Measurements from ENCODE around the gene ITPA.
A peak's percentile ranks its signal among the peaks of the same experiment; 100 is the strongest.

ITPA gene

GRCh38 chr20:3209257-3209945 lies at the start of gene ITPA:
Gene ITPA (plus strand): TSS chr20:3209498. CDS start chr20:3209552, 54 bp downstream.
- DNase-seq: peak; percentile 8

DNA sequence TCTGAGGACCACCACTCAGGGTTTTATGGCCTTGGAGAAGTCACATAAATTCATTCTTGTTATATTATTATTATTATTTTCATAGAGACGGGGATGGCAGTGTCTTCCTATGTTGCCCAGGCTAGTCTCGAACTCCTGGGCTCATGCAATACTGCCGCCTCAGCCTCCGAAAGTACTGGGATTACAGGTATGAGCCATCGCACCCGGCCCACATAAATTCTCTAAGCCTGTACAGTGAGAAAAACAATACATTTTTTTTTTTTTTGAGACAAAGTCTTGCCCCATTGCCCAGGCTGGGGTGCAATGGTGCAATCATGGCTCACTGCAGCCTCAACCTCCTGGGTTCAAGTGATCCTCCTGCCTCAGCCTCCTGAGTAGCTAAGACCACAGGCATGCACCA lies 48.9 kb upstream of the ITPA start:
- no peak for DNase-seq

DNA sequence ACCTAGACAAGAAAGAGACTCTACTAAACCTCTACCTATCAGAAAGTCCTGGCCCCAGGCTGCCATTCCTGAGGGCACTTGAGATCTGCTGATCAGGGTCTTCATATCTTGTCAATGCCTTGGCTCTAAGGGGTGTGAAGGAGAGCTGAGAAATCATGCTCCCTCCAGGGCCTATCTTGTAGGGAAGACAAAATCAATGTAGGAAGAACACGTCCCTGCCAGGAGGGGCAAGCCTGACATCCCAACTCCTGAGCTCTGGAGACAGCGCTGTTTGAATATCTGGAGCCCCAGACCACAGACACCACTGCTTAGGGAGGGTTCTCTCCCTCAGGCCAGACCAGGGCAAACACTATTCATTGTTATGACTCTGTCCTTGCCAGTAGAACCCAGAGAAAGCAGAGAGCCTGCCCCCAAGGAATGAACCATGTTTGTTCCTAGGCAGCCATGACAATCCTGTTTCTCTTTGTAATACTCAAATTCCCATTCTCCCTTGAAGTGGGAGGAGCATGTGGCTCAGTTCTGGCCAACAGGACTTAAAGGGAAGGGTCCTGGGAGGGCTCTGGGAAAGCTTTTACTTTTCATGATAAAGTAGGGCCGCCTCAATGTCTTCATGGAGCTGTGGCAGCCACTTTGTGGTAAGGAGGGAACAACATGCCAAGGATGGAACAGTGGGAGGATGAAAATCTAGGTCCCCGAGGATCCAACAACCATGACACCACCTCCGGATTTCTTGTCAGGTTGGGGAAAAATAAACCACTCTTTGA lies 47.8 kb upstream of the ITPA start:
- no peak for DNase-seq

GRCh38 chr20:3162080-3162611 lies 47.2 kb upstream of the ITPA start:
- no peak for DNase-seq

GRCh38 chr20:3163099-3164042 lies 45.9 kb upstream of the ITPA start:
- DNase-seq: no peak

DNA sequence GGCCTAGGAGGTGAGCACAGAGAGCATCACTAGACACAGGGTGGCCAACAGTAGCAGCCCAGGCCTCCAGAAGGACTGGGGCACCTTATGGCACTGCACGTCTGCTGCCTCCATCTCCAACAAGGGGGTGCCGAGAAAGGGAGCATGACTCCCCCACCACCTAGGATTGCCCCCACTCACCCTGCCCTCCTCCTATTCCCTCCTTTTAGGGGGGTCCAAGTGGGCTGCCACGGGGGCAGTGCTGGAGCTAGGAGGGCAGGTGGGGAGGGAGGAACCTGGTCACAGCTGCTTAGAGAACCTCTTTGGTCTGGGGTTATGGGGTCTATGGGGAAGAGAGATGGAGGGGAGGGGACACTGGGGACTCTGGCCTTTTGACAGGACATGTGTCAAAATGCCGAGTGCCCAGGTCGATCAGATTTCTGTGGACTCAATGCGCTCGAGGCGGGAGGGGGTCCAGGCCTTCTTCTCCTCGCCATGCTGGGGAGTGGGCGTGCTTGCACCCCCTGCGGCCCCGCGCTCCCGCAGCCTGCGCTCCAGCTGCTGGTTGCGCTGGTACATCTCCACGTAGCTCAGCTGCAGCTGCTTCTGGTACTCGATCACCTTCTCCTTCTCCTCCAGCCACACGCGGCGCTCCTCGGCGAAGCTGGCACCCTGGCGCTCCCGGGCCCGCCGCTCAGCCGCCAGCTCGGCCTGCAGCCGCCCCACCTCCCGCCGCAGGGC lies 45.1 kb upstream of the ITPA start:
- no peak for DNase-seq

DNA sequence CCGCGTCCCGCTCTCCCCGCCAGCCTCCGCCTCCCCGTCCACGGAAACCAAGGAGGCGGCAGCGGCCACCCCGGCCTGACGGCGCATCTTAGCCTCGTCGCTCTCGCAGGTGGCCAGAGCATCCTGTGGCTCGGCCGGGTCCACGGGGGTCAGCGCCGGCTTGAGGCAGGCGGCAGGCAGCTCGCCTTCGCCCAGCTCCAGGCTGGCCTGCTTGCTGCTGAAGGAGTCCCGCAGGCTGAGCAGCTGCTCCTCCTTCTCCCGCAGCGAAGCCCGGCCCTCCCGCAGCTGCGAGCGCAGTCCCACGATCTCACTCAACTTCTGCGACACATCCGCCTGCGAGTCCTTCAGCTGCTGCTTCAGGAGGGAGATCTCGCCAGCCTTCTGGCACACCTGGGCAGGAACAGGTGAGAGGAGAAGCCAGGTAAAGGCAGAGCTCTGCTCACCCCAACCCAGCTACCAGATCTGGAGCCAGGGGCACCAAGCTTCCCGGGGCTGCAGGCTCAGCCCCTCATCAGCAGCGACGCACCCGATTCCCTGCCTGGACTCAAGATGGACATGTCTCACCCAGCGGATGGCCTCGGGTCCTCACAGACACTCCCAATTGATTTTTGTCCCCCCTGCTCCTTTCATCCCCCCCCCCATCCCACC lies 44.4 kb upstream of the ITPA start:
- no peak for DNase-seq

- peak; percentile 18 for DNase-seq
These were observed 43.6 kb upstream of the ITPA start for GRCh38 chr20:3165473-3166337.

DNA sequence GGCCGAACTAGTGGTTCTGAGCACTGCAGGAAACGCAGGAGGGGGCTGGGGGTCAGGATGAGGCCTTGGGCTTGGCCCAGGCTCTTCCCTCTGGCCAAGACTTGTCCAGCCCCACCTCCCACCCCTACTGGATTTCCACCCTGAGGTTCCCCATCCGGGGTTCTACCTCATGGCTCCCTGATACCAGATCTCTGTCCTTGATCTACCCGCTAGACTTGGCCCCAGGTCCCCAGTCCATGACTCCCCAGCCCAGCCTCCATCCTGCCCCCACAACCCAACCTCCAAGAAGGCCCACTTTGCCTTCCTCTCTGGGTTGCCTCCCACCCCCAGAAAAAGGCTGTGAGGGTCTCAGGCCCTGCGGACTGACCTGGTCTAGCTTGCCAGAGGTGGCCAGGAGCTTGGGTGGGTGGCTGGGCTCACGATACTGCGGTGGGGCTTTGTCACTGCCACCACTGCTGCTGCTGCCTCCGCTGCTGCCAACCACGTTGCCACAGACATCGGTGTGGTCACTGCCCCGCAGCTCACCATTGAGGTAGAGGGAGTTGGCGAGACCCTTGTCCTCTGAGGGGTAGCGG lies 42.9 kb upstream of the ITPA start:
- no peak for DNase-seq

DNA sequence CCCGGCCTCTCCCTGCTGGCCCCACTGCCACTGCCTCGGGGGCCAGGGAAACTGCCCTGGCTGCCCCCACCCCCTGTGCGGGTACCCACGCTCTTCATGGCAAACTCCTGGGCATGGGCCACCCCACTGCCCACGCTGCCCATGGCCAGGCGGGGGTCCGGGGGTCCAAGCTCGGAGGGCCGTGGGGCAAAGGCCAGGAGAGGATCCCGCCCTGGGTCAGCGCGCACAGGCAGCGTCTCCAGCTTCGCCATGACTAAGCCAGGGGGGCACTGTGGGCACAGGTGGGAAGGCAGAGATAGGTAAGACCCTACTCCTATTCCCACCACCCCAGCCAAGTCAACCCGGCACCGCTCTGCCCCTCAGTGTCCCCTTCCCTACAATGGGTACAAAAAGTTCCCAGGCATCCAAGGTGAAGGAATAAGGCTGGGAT lies 42.4 kb upstream of the ITPA start:
- DNase-seq: no peak

DNA sequence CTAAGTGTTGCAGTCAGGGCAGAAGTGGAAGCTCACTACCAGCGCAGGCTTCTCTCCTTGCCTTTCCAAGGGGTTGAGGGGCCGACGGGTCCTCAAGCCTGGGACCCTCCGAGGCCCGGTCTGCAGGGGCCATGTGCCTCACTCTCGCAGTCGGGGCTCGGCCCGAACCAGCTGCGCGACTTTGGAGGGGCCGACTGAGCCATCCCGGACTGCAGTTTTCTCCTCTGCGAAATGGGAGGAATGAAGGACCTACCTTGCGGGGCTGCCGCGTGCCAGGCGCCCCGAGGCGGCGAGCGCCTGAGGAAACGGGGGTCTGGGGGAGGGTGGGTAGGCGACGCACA lies 41.6 kb upstream of the ITPA start:
- no peak for DNase-seq

- no peak for DNase-seq
These were observed 41.0 kb upstream of the ITPA start for GRCh38 chr20:3168079-3168828.

DNA sequence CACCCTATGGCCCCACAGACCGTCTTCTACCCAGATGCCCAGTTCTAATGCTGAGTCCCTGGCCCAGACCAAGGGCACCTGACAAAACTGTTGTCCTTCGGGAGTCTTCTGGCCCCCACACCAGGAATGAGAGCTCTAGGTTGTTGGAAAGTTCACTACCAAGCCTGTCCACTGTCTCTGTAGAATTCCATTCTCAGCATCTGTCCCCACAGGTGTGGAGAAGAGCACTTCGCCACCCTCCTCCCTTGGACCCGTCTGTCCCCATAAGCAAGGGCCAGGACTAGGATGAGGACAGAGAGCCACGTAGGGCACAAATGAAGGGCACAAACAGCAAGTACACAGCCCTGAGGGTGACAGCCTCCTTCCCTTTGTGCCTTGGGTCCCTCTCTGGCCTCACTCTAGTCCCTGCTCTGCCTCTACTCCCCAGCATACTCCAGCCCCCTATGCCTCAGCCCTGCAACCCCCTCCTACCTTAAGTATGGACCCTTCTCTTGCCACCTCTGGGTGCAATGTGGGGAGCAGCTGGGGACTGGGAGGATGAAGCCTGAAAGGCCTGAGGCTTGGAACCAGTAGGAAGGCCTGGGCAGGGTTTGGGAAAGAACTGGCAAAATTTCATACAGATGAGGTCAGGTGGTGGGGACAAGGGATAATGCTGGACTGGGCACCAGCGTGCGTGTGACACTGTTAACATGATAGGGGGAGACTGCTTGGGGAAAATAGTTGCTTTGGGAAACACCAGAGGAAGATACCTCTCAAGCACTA lies 40.3 kb upstream of the ITPA start:
- DNase-seq: no peak

- no peak for DNase-seq
These were observed 37.7 kb upstream of the ITPA start for GRCh38 chr20:3171391-3172125.

DNA sequence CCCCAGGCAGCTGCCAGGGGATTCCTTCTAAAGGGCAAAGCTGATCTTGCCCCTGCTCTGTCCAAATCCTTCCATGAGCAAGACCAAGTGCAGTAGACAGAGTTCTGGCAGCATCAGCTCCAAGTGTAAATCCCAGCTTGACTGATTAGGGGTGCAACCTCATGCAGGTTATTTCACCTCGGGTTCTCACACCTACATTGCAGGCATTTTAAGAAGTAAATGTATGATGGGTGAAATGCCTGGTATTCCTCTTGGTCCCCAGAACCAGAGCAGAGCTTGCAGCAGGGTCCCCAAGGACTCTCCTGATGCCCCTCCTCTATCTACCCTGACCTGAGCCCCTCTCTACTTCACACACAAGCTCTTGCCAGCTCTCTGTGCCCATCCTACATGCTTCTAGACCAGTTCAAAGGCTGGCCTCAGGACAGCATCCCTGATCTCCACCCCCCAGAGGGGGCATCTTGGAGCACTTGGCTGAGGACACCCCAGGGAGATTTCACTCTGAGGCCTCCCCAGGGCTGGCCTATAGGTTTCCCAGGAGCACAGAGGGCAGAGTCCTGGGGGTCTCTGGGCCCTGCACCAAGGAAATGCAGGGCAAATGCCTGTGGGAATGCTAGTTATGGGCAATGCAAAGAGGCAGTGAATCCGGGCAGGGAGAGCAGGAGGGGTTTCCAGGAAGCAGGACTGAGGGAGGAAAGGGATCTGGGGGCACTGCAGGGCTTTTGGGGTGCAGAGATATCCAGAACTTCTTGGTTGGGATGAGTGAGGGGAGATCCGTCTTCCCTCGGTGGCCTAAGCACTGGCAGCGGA lies 37.0 kb upstream of the ITPA start:
- DNase-seq: no peak

DNA sequence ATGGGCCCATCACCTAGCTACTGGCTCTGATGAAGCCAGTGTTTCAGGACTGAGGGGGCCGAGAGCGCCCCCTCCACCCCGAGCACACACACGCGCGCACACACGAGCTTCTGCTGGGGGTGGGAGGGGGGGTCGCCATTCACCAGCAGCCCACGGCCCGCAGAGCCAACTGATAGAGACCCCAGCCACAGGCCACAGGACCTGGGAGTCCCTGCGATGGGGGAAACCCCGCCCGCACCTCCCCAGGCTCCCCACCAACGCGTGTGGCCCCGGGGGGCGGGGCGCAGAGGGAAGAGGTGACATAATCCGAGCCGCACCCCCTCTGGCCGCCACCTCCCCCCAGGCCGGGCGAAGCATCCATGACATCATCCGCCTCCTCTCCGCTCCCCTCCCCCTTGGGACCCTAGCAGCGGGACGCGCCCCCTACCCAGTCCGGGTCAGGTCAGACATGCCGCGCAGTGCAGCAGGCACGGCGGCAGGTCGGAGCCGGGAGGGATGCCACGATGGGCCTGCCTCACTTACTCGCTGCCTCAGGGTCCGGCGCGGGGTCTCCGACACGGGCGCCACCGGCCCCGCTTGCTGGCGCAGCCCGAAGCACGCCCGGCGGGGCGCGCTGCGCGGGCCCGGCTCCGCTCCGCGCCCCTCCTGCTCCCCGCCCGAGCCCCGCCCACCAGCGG lies 36.2 kb upstream of the ITPA start, which contains the start of gene LZTS3:
LZTS3 (minus strand) TSS at position 617 of the 677 bp plus-strand sequence. CDS start 6,386 bp downstream, outside the sequence.
- DNase-seq: no peak

Measured in GF-D8 (cell line).